ENCODE measurements around the gene DLGAP4.
"Not testable (repeated sequence)": the region's sequence is repeated elsewhere in the genome, so short reads cannot be mapped to it uniquely, and the experiment has no call there.

The DLGAP4 gene

DNA sequence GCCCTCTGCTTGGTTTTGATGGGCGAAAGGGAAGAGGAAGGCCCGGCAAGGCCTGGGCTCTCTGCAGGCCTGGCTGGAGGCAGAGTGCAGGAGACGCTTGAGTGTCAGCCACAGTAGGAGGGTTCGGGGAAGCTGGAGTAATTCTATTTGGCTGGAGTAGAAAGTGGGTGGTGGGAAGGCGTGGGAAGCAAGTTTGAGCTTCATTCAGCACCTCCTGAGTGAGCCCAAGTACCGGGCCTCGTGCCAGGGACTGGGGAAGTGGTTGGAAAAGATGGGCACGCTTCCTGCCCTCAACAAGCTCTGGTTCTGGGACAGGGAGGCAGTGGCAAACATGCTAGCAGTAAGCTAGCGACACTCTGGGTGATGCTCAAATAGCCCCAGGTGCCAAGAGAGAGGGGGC lies 72.5 kb downstream of the DLGAP4 start:
- no peak overlapping the region for H3K4me3 ChIP-seq (ENCODE audit: low read depth in 1 of 5, low read length in 5 of 5)
- H3K27me3 ChIP-seq (ENCODE audit: control insufficient read depth in 5 of 5, insufficient read depth in 4 of 5, low read length in 5 of 5), result peaks cover 6 to 15% (median 8%) of the 10 kb centered on the region in 5 donors
- no peaks in the 10 kb centered on the region for H3K36me3 ChIP-seq (ENCODE audit: control insufficient read depth in 5 of 5, insufficient read depth in 5 of 5, low read length in 5 of 5)
- peaks cover 0 to 9% (median 0%) of the 10 kb centered on the region in 5 donors for H3K4me1 ChIP-seq (ENCODE audit: control insufficient read depth in 5 of 5, insufficient read depth in 5 of 5, low read length in 5 of 5)
- no peak overlapping the region for H3K9ac ChIP-seq (ENCODE audit: low read length in 5 of 5)
- no peak overlapping the region for H3K27ac ChIP-seq (ENCODE audit: low read depth, low read length)
- H3K9me3 ChIP-seq (ENCODE audit: control insufficient read depth in 5 of 5, low read length in 5 of 5), result peaks cover 0 to 10% (median 9%) of the 10 kb centered on the region in 5 donors

DNA sequence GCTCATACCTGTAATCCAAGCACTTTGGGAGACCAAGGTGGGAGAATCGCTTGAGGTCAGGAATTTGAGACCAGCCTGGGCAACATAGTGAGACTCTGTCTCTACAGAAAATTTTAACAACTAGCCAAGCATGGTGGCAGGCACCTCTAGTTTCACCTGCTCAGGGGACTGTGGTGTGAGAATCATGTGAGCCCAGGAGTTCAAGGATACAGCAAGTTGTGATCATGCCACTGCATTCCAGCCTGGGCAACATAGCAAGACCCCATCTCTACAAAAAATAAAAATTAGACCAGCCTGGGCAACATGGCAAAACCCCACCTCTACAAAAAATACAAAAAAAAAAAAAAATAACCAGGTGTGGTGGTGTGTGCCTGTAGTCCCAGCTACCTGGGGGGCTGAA lies 73.8 kb downstream of the DLGAP4 start:
- H3K9ac ChIP-seq (ENCODE audit: low read length in 5 of 5); H3K4me3 ChIP-seq (ENCODE audit: low read depth in 1 of 5, low read length in 5 of 5): not testable (repeated sequence)
- H3K27me3 ChIP-seq (ENCODE audit: control insufficient read depth in 5 of 5, insufficient read depth in 4 of 5, low read length in 5 of 5), result peaks cover 2 to 15% (median 3%) of the 10 kb centered on the region in 5 donors

DNA sequence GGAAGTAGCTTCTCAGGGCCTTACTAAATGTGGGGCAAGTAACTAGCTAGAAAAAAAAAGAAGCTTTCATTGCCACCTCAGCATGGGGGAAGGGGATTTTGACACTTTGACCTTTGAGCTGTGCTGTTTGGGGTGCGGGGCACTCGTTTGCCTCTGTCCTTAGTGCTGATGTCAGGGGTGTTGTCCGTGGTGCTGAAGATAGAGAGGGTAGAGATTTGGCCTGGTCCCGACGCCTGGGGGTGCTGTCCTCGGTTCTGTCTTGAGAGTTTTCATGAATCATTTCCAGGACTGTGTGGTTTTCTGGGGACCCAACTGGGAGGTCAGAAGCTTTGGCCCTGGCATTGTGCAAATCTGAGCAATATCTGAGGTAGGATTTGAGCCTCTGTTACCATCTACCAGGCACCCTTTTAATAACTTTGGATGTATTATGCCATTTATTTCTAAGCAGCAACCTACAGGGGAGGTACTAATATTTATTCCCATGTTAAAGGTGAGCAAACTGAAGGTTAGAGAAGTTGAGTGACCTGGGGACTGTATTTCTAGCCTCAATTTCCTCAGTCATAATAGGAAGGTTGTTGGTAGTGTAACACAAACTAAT lies 78.0 kb downstream of the DLGAP4 start:
- Histone ChIP-seq H3K4me3 (ENCODE audit: low read depth in 1 of 5, low read length in 5 of 5) (no peak overlapping the region), H3K4me1 (ENCODE audit: control insufficient read depth in 5 of 5, insufficient read depth in 5 of 5, low read length in 5 of 5) (no peaks in the 10 kb centered on the region), H3K27me3 (ENCODE audit: control insufficient read depth in 5 of 5, insufficient read depth in 4 of 5, low read length in 5 of 5) (peaks cover 0 to 13% (median 3%) of the 10 kb centered on the region in 5 donors), H3K27ac (ENCODE audit: low read depth, low read length) (no peak overlapping the region), H3K9ac (ENCODE audit: low read length in 5 of 5) (no peak overlapping the region), H3K9me3 (ENCODE audit: control insufficient read depth in 5 of 5, low read length in 5 of 5) (peaks cover 0 to 10% (median 9%) of the 10 kb centered on the region in 5 donors), H3K36me3 (ENCODE audit: control insufficient read depth in 5 of 5, insufficient read depth in 5 of 5, low read length in 5 of 5) (no peaks in the 10 kb centered on the region)

More for the DNA sequence above, 73.8 kb downstream of the DLGAP4 start:
- H3K4me1 ChIP-seq (ENCODE audit: control insufficient read depth in 5 of 5, insufficient read depth in 5 of 5, low read length in 5 of 5); H3K27ac ChIP-seq (ENCODE audit: low read depth, low read length); H3K36me3 ChIP-seq (ENCODE audit: control insufficient read depth in 5 of 5, insufficient read depth in 5 of 5, low read length in 5 of 5): not testable (repeated sequence)
- peaks cover 0 to 10% (median 9%) of the 10 kb centered on the region in 5 donors for H3K9me3 ChIP-seq (ENCODE audit: control insufficient read depth in 5 of 5, low read length in 5 of 5)

DNA sequence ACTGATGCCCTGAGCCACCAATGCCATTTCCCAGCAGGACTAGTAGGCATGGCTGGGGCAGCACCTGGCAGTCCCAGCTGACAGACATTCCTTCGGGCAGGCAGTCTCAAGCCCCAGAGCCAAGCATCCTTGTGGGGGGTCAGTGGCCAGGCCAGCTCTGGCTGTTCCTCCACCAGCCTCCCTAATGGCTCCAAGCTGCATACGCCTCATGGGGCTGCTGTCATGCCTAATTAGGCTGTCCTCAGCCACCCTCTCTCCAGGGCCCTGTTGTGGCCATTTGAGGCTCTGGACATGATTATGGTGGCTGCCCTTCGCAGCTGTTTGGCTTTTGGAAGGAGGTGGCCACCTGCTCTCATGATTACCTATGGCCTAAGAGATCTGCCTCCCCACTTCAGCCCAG lies 79.4 kb downstream of the DLGAP4 start:
- Histone ChIP-seq H3K9me3 (ENCODE audit: control insufficient read depth in 5 of 5, low read length in 5 of 5) (peaks cover 0 to 12% (median 9%) of the 10 kb centered on the region in 5 donors), H3K27me3 (ENCODE audit: control insufficient read depth in 5 of 5, insufficient read depth in 4 of 5, low read length in 5 of 5) (peaks cover 0 to 11% (median 3%) of the 10 kb centered on the region in 5 donors)

DNA sequence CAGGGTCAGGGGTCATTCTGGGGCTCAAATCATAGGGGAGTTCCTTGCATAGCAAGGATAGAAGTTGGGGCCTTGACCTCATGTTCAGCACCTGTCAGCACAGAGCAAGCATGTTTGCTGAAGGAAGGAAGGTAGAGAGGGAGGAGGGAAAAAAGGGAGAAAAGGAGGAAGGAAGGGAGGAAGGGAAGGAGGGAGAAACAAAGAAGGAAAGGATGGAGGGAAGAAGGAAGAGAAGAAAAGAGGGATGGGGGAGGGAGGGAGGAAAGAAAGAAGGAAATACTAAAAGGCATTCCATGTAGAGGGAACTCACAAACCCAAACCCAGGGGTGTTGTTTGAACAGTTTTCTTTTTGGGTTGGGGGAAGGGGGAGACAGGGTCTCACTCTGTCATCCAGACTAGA lies 80.1 kb downstream of the DLGAP4 start:
- Histone ChIP-seq H3K4me3 (ENCODE audit: low read depth in 1 of 5, low read length in 5 of 5) (no peak overlapping the region), H3K27ac (ENCODE audit: low read depth, low read length) (no peak overlapping the region), H3K27me3 (ENCODE audit: control insufficient read depth in 5 of 5, insufficient read depth in 4 of 5, low read length in 5 of 5) (peaks cover 2 to 11% (median 3%) of the 10 kb centered on the region in 5 donors), H3K4me1 (ENCODE audit: control insufficient read depth in 5 of 5, insufficient read depth in 5 of 5, low read length in 5 of 5) (no peaks in the 10 kb centered on the region), H3K36me3 (ENCODE audit: control insufficient read depth in 5 of 5, insufficient read depth in 5 of 5, low read length in 5 of 5) (no peaks in the 10 kb centered on the region), H3K9me3 (ENCODE audit: control insufficient read depth in 5 of 5, low read length in 5 of 5) (peaks cover 0 to 5% (median 2%) of the 10 kb centered on the region in 5 donors), H3K9ac (ENCODE audit: low read length in 5 of 5) (no peak overlapping the region)

More for the DNA sequence above, 79.4 kb downstream of the DLGAP4 start:
- Histone ChIP-seq H3K36me3 (ENCODE audit: control insufficient read depth in 5 of 5, insufficient read depth in 5 of 5, low read length in 5 of 5) (no peaks in the 10 kb centered on the region), H3K27ac (ENCODE audit: low read depth, low read length) (no peak overlapping the region), H3K9ac (ENCODE audit: low read length in 5 of 5) (no peak overlapping the region), H3K4me3 (ENCODE audit: low read depth in 1 of 5, low read length in 5 of 5) (no peak overlapping the region), H3K4me1 (ENCODE audit: control insufficient read depth in 5 of 5, insufficient read depth in 5 of 5, low read length in 5 of 5) (no peaks in the 10 kb centered on the region)

DNA sequence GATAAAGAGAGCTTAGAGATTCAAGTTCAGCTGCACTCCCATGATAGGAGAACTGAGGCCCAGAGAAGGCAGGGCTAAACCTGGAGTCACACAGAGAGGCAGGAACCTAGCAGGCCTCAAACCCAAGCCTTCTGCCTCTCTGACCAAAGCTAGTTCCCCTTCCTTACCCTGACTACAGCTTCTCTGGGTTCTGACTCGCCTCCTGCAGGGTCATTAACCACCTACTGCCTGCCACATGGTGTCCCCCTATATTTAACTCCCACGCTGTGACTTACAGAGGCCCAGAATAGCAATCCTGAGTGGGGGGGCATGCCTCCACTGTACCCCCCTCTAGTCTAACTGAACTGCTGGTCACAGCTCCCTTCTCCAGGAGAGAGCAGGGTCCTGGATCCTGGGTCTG lies 84.1 kb downstream of the DLGAP4 start:
- H3K27me3 ChIP-seq (ENCODE audit: control insufficient read depth in 5 of 5, insufficient read depth in 4 of 5, low read length in 5 of 5), result peaks cover 3 to 16% (median 10%) of the 10 kb centered on the region in 5 donors
- H3K4me1 ChIP-seq (ENCODE audit: control insufficient read depth in 5 of 5, insufficient read depth in 5 of 5, low read length in 5 of 5), result no peaks in the 10 kb centered on the region
- H3K9ac ChIP-seq (ENCODE audit: low read length in 5 of 5), result no peak overlapping the region
- peaks cover 0 to 4% (median 0%) of the 10 kb centered on the region in 5 donors for H3K9me3 ChIP-seq (ENCODE audit: control insufficient read depth in 5 of 5, low read length in 5 of 5)
- no peaks in the 10 kb centered on the region for H3K36me3 ChIP-seq (ENCODE audit: control insufficient read depth in 5 of 5, insufficient read depth in 5 of 5, low read length in 5 of 5)
- no peak overlapping the region for H3K4me3 ChIP-seq (ENCODE audit: low read depth in 1 of 5, low read length in 5 of 5)
- no peak overlapping the region for H3K27ac ChIP-seq (ENCODE audit: low read depth, low read length)

DNA sequence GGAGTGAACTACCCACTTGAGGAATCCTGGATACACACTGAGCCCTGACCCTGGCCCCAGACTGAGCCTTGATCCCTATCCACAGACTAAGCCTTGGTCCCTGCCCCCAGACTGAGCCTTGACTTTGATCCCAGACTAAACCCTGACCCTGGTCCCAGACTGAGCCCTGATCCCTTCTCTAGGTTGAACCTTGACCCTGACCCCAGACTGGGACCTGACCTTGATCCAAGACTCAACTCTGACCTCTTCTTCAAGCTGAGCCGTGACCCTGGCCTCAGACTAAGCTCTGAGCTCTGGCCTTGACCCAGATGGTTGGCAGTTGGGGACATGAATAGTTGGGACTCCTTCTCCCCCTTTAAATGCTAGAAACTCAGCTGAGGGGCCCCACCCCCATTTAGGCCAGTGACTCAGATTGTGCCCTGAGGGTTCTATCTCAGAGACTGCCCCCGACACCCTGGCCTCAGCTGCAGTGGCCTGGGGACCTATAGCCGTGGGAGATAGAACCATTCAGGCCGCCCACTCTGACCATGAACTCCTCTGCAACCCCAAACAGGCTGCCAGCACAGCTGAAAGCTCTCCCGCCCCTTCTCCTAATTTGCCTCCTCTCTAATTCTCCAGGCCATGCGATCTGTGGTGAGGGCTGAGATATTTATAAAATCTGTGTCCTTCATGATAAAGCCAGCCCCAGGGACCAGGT lies 84.7 kb downstream of the DLGAP4 start:
- Histone ChIP-seq H3K27ac (ENCODE audit: low read depth, low read length) (no peak overlapping the region), H3K36me3 (ENCODE audit: control insufficient read depth in 5 of 5, insufficient read depth in 5 of 5, low read length in 5 of 5) (no peaks in the 10 kb centered on the region), H3K4me3 (ENCODE audit: low read depth in 1 of 5, low read length in 5 of 5) (no peak overlapping the region), H3K27me3 (ENCODE audit: control insufficient read depth in 5 of 5, insufficient read depth in 4 of 5, low read length in 5 of 5) (peaks cover 0 to 16% (median 10%) of the 10 kb centered on the region in 5 donors), H3K9ac (ENCODE audit: low read length in 5 of 5) (no peak overlapping the region), H3K4me1 (ENCODE audit: control insufficient read depth in 5 of 5, insufficient read depth in 5 of 5, low read length in 5 of 5) (no peaks in the 10 kb centered on the region), H3K9me3 (ENCODE audit: control insufficient read depth in 5 of 5, low read length in 5 of 5) (peaks cover 0 to 4% (median 0%) of the 10 kb centered on the region in 5 donors)

DNA sequence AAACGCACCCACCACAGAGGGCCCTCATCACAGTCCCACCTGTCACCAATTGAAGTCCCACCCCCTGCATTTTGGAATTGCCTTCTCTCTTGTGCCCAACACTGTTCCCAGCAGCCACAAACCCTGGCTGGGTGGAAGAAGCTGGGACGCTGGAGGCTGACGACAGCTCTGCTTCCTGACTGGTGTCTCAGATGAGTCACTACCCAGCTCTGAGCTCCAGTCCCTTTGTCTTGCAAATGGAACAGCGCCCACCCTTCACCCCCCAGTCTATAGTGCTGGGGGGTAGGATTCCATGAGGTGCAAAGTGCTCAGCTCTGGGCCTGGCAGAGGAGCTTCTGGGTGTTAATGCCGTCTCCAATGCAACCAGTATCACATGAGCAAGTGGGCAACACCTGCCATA lies 85.3 kb downstream of the DLGAP4 start:
- Histone ChIP-seq H3K4me1 (ENCODE audit: control insufficient read depth in 5 of 5, insufficient read depth in 5 of 5, low read length in 5 of 5) (no peaks in the 10 kb centered on the region), H3K9me3 (ENCODE audit: control insufficient read depth in 5 of 5, low read length in 5 of 5) (peaks cover 0 to 4% (median 0%) of the 10 kb centered on the region in 5 donors), H3K36me3 (ENCODE audit: control insufficient read depth in 5 of 5, insufficient read depth in 5 of 5, low read length in 5 of 5) (no peaks in the 10 kb centered on the region), H3K27ac (ENCODE audit: low read depth, low read length) (no peak overlapping the region), H3K9ac (ENCODE audit: low read length in 5 of 5) (no peak overlapping the region), H3K27me3 (ENCODE audit: control insufficient read depth in 5 of 5, insufficient read depth in 4 of 5, low read length in 5 of 5) (peaks cover 0 to 16% (median 10%) of the 10 kb centered on the region in 5 donors), H3K4me3 (ENCODE audit: low read depth in 1 of 5, low read length in 5 of 5) (no peak overlapping the region)

DNA sequence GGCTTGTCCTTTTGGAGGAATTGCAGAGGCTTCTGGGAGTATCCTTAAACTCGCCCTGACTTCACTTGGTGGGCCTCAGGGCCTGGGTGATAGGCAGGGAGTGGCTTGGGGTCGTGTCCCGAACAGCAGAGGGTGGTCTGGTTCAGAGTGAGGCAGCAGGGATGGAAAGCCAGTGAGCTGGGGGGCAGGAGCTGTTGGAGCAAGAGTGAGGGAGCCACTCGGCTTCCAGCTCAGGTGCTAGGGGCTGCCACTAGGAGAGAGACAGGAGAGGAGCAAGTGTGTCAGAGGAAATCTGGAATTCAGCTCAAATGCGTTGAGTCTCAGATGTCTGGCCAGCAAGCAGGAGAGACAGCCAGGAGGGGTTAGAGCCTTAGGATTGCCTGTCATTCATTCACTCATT lies 85.8 kb downstream of the DLGAP4 start:
- Histone ChIP-seq H3K4me3 (ENCODE audit: low read depth in 1 of 5, low read length in 5 of 5) (no peak overlapping the region), H3K27ac (ENCODE audit: low read depth, low read length) (no peak overlapping the region), H3K9ac (ENCODE audit: low read length in 5 of 5) (no peak overlapping the region), H3K27me3 (ENCODE audit: control insufficient read depth in 5 of 5, insufficient read depth in 4 of 5, low read length in 5 of 5) (peaks cover 0 to 16% (median 10%) of the 10 kb centered on the region in 5 donors), H3K9me3 (ENCODE audit: control insufficient read depth in 5 of 5, low read length in 5 of 5) (peaks cover 0 to 4% (median 0%) of the 10 kb centered on the region in 5 donors), H3K36me3 (ENCODE audit: control insufficient read depth in 5 of 5, insufficient read depth in 5 of 5, low read length in 5 of 5) (no peaks in the 10 kb centered on the region), H3K4me1 (ENCODE audit: control insufficient read depth in 5 of 5, insufficient read depth in 5 of 5, low read length in 5 of 5) (no peaks in the 10 kb centered on the region)

DNA sequence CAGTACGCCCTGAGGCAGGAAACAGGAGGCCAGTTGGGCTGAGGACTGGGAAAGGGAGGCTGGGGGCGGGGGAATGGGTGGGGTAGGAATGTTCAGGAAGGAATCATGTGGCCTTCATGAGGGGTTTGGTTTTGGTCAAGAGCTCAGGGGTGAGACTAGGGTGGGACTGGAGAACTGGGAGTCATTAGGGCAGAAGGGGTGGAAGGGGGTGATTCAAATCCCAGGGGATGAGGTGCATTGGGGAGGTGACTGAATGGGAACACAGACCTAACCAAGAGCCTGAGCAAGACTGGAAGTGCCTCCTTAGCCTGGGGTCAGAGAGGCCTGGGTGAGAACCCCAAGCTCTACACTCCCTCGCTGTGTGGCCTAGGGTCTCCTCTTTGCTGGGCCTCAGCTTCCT lies 86.8 kb downstream of the DLGAP4 start:
- Histone ChIP-seq H3K4me3 (ENCODE audit: low read depth in 1 of 5, low read length in 5 of 5) (no peak overlapping the region), H3K36me3 (ENCODE audit: control insufficient read depth in 5 of 5, insufficient read depth in 5 of 5, low read length in 5 of 5) (no peaks in the 10 kb centered on the region), H3K9ac (ENCODE audit: low read length in 5 of 5) (no peak overlapping the region), H3K27me3 (ENCODE audit: control insufficient read depth in 5 of 5, insufficient read depth in 4 of 5, low read length in 5 of 5) (peaks cover 0 to 17% (median 10%) of the 10 kb centered on the region in 5 donors), H3K27ac (ENCODE audit: low read depth, low read length) (no peak overlapping the region), H3K4me1 (ENCODE audit: control insufficient read depth in 5 of 5, insufficient read depth in 5 of 5, low read length in 5 of 5) (no peaks in the 10 kb centered on the region), H3K9me3 (ENCODE audit: control insufficient read depth in 5 of 5, low read length in 5 of 5) (peaks cover 0 to 4% (median 0%) of the 10 kb centered on the region in 5 donors)

Data from subcutaneous abdominal adipose tissue (tissue), 5 donors.